ENCODE results near the gene IFNGR1.
"Not testable (repeated sequence)": the region's sequence is repeated elsewhere in the genome, so short reads cannot be mapped to it uniquely, and the experiment has no call there.

The IFNGR1 gene

DNA sequence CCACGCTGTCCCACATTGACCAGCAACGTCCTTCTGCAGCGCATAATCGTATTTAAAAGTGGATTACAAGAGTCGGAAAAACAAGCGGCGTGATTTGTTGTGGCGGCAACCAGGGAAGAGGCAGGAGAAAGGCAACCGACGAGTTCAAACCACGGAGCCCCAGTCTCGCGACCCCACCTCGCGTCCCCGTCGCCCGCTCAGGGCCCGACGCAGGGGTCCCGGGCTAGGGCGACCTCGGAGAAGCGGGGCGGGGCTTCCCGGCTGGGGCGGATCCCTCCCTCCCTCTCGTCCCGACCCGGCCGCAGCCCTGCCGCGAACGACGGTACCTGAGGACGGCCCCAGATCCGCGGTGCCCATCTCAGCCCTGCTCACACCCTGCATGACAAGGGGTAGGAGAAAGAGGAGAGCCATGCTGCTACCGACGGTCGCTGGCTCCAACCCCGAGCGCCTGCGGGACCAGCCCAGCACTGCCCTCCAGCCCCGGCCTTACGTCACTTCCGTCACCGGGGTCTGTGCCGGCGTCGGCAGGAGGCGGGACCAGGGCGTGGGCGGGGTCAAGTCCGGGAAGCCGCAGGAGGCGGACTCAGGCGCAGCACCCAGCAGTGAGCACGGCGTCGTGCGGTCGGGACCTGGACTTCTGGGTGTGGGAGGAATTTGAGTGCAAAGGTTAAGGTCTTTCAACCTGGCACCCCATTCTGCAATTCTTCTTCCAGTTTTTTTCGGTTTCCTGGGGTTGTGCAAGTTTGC is at the start of gene IFNGR1:
Gene IFNGR1, minus strand, starts transcription at position 469 of the 747 bp plus-strand sequence. Its CDS starts 58 bp downstream, at position 411.
- peak; percentile 88 for DNase-seq (ENCODE audit: low read depth)

GRCh38 chr6:137268911-137269310 is 49.7 kb upstream of the IFNGR1 start:
- no peak for DNase-seq (ENCODE audit: low read depth)

DNA sequence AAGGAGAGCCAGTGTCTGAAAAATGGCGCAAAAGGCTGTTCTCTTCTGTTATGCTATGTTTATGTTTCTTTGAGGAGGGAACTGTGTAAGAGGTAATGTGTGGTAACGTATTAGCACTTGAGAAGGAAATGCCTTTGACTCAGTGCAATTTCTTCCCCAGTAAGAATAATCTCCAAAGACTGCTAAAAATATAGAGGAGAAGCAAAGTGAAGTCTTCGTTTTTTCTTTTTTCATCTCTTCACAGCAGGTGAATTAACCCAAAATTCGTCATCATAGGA is 47.1 kb upstream of the IFNGR1 start:
- DNase-seq (ENCODE audit: low read depth): no peak

- no peak for DNase-seq (ENCODE audit: low read depth)
Observed at GRCh38 chr6:137265561-137266308, 46.5 kb upstream of the IFNGR1 start.

DNA sequence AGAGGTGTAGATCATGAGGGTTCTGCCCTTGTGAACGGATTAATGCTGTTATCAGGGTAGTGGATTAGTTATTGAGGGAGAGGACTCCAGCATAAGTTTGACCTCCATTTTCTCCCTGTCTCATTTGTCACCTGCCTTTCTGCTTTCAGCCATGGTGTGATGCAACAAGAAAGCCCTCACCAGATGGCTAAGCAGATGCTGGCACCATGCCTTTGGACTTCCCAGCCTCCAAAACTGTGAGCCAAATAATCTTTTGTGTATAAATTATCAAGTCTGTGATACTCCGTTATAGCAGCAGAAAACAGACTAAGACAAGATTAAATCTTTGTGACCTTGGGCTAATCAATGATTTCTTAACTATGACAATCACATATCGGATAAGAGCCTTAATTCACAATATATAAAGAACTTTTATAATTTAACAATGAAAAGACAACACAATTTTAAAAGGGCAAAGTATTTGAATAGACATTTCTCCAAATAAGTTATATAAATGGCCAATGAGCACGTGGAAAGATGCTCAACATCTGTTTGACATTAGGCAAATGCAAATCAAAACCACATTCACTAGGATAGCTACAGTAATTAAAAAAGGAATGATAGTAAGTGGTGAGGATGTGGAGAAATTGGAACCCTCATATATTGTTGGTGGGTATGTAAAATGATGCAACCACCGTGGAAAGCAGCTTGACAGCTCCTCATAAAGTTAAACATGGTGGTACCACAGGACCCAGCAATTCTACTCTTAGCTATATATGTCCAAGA is 45.3 kb upstream of the IFNGR1 start:
- no peak for DNase-seq (ENCODE audit: low read depth)

GRCh38 chr6:137261761-137262160 is 42.6 kb upstream of the IFNGR1 start:
- DNase-seq (ENCODE audit: low read depth): no peak

DNA sequence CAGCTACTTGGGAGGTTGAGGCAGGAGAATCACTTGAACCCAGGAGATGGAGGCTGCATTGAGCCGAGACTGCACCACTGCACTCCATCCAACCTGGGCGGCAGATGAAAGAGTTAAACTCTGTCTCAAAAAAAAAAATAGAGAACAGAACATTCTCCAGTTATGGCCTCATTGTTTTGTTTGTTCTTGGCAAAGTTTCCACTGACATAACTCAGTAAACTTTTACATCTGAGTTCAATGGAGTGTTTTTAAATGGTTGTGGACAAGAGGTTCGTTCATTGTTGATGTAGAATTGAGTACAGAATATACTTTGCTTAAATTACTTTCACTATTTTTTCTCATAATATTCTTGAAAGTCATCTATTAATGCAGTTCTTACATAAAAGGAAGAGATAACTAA is 42.2 kb upstream of the IFNGR1 start:
- DNase-seq (ENCODE audit: low read depth): no peak

- DNase-seq (ENCODE audit: low read depth): no peak
Observed at GRCh38 chr6:137260217-137260616, 41.0 kb upstream of the IFNGR1 start.

- DNase-seq (ENCODE audit: low read depth): no peak
Observed at GRCh38 chr6:137259349-137259748, 40.2 kb upstream of the IFNGR1 start.

DNA sequence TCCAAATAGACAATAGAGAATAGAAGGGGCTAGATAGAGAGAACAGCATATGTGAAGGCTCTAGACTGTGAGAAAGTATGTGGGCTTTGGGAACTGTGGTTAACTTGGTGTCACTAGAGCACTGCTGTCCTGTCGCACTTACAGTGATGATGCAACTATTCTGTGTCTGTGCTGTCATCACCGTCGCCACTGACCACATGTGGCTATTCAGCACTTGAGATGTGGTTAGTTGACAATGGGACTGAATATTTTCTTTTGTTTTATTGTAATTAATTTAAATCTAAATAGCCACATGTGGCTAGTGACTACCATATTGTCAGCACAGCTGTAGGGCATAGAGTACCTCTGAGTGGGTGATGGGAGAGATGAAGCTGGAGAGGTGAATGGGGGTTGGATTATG is 39.0 kb upstream of the IFNGR1 start:
- no peak for DNase-seq (ENCODE audit: low read depth)

GRCh38 chr6:137256350-137257103 is 37.3 kb upstream of the IFNGR1 start:
- no peak for DNase-seq (ENCODE audit: low read depth)

- DNase-seq (ENCODE audit: low read depth): no peak
Observed at GRCh38 chr6:137254966-137255365, 35.8 kb upstream of the IFNGR1 start.

- DNase-seq (ENCODE audit: low read depth): not testable (repeated sequence)
Observed at GRCh38 chr6:137254430-137254829, 35.2 kb upstream of the IFNGR1 start.

- DNase-seq (ENCODE audit: low read depth): no peak
Observed at GRCh38 chr6:137248702-137249101, 29.5 kb upstream of the IFNGR1 start.

- no peak for DNase-seq (ENCODE audit: low read depth)
Observed at GRCh38 chr6:137247724-137248123, 28.5 kb upstream of the IFNGR1 start.

DNA sequence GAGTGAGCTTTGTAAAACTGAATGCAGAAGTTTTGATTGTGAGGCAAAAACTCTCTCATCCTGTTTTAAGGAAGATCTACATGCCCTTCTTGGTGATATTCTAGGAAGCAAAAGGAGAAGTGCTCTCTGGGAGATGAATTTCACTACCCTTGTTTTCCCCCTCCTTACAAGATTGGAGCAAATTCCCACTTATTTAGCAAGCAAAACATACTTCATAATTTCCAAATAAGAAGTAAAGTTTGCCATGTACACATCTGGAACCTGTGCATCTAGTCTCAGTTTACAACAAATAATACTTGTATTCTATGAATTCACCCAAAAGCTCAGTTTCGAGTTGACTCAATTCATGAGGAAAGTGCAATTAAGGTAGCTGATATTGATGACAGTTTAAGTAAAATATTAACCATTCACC is 27.6 kb upstream of the IFNGR1 start:
- DNase-seq (ENCODE audit: low read depth): no peak

- no peak for DNase-seq (ENCODE audit: low read depth)
Observed at GRCh38 chr6:137246164-137246563, 27.0 kb upstream of the IFNGR1 start.

DNA sequence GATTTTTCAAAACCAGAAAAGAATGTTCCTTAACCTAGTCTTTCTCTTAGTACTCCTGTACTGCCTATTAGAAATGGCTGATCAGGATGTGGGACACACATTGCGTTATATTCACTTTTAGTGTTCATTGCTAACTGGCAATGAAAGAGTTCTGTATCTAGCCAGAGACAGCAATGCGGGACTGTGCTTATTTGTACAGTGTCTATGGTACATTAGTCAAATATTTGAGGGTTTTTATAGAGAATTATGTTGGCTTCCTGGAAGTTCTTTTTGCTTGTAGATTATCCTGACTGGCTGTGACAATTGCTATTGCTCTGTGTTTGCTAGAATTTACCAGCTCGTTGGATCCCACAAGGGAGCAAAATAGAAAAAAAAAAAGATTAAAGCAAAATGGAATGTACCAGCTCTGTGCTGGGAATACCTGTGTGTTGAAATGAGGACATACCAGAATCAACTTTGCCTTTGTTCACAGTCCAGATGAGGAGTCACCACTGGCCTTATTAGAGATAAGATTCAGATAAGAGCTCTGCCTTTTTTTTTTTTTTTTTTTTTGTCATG is 22.4 kb upstream of the IFNGR1 start:
- DNase-seq (ENCODE audit: low read depth): no peak

DNA sequence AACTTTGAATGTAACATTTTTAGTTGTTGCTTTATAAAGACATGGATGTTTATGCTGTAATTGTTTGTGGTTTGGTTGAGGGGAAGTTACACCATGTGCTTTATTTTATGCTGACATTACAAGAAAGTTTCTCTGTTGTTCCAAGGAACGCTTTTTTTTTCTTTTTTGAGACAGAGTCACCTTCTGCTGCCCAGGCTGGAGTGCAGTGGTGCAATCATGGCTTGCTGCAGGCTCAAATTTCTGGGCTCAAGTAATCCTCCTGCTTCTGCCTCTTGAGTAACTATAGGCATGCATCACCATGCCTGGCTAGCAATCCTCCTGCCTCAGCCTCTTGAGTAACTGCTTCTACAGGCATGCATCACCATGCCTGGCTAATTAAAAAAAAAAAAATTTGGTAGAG is 21.0 kb upstream of the IFNGR1 start:
- no peak for DNase-seq (ENCODE audit: low read depth)

GRCh38 chr6:137237413-137238170 is 18.4 kb upstream of the IFNGR1 start:
- no peak for DNase-seq (ENCODE audit: low read depth)
